Measurements from ENCODE around the gene TMPRSS11F.
"Not testable (repeated sequence)": the region's sequence is repeated elsewhere in the genome, so short reads cannot be mapped to it uniquely, and the experiment has no call there.

TMPRSS11F gene

DNA sequence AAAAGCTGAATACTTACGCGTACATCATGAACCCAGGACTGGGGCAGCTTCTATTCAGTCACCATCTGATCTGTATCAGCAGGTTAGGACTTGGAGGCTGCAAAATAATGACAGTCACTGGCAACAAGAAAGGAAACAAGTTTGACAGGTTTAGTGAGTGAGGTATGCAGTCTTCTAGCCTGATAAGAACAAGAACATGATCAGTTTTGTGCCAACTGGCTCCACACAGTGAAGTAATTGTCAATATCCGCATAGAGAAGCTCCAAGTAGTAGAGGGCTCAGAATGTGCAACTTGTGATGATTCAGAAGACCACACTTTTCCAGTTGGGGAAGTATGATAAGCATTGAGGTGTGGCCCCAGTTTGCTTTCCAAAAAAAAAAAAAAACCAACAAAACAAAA is at the start of gene TMPRSS11F:
TMPRSS11F (minus strand) TSS at position 77 of the 400 bp plus-strand sequence; CDS start at position 28, 49 bp downstream.
- DNase-seq (ENCODE audit: low read depth), result no peak

DNA sequence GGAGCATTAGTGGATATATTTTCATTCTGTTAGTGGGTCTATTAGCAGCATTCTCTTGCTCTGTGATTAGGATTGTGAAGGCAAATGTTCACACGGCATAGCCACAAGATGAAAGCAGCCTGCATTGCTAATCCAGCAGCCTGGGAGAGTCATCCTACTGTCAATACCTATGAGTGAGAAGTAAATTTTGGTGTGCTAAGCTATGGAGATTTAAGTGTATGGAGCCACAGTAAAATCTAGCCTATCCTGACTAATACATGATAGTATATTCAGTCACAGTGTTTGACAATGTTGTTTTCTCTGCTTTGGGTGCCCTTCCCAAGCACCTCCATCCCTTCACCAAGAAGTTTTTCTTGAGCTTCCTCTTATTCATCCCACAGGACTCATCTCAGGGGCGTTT is 47.2 kb upstream of the TMPRSS11F start:
- no peak for DNase-seq (ENCODE audit: low read depth)

- no peak for DNase-seq (ENCODE audit: low read depth)
Measured at GRCh38 chr4:68176500-68176899, 46.8 kb upstream of the TMPRSS11F start.

GRCh38 chr4:68175562-68176155 is 46.0 kb upstream of the TMPRSS11F start:
- no peak for DNase-seq (ENCODE audit: low read depth)

DNA sequence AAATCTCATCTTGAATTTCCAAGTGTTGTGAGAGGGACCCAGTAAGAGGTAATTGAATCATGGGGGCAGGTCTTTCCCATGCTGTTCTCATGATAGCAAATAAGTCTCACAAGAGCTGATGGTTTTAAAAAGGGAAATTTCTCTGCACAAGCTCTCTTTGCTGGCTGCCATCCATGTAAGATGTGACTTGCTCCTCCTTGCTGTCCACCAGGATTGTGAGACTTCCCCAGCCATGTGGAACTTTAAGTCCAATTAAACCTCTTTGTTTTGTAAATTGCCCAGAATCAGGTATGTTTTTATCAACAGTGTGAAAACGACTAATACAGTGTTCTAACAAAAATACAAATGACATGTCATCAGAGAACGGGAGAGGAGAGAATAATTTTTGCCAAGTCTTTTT is 44.7 kb upstream of the TMPRSS11F start:
- DNase-seq (ENCODE audit: low read depth), result not testable (repeated sequence)

DNA sequence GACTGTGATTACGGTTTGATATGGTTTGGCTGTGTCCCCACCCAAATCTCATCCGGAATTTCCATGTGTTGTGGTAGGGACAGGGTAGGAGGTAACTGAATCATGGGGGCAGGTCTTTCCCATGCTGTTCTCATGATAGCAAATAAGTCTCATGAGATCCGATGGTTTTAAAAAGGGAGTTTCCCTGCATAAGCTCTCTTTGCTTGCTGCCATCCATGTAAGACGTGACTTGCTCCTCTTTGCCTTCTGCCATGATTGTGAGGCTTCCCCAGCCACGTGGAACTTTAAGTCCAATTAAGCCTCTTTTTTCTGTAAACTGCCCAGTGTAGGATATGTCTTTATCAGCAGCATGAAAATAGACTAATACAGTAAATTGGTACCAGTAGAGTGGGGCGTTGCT is 42.5 kb upstream of the TMPRSS11F start:
- DNase-seq (ENCODE audit: low read depth), result not testable (repeated sequence)

GRCh38 chr4:68167706-68168105 is 38.0 kb upstream of the TMPRSS11F start:
- DNase-seq (ENCODE audit: low read depth), result no peak

GRCh38 chr4:68167166-68167565 is 37.5 kb upstream of the TMPRSS11F start:
- no peak for DNase-seq (ENCODE audit: low read depth)

DNA sequence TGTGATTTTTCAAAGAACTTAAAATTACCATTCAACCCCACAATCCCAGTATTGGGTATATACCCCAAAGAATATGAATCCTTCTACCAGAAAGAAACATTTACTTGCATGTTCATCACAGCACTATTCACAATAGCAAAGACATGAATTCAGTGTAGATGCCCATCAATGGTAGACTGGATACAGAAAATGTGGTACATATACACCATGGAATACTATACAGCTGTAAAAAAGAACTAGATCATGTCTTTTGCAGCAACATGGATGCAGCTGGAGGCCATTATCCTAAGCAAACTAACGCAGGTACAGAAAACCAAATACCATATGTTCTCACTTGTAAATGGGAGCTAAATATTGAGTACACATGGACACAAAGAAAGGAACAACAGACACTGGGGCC is 34.1 kb upstream of the TMPRSS11F start:
- DNase-seq (ENCODE audit: low read depth), result no peak

GRCh38 chr4:68162196-68162595 is 32.5 kb upstream of the TMPRSS11F start:
- DNase-seq (ENCODE audit: low read depth), result no peak

DNA sequence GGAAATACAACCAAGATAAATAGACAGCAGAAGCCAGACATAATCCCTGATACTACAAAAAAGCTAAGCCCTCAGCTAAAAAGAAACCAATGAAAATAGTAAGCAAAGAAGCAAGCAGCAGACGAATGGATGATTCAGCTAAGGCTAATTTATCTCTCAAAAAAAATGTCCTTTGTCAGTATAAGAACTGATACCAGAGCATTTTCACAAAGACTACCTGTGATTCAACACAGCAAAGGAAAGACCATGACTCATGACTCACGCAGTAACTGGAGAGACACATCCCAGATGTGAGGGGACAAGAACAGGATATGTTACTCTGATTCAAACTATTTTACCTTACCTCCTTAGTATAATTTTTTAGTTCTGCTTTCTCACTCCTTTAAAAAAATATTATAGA is 22.7 kb upstream of the TMPRSS11F start:
- DNase-seq (ENCODE audit: low read depth), result no peak

DNA sequence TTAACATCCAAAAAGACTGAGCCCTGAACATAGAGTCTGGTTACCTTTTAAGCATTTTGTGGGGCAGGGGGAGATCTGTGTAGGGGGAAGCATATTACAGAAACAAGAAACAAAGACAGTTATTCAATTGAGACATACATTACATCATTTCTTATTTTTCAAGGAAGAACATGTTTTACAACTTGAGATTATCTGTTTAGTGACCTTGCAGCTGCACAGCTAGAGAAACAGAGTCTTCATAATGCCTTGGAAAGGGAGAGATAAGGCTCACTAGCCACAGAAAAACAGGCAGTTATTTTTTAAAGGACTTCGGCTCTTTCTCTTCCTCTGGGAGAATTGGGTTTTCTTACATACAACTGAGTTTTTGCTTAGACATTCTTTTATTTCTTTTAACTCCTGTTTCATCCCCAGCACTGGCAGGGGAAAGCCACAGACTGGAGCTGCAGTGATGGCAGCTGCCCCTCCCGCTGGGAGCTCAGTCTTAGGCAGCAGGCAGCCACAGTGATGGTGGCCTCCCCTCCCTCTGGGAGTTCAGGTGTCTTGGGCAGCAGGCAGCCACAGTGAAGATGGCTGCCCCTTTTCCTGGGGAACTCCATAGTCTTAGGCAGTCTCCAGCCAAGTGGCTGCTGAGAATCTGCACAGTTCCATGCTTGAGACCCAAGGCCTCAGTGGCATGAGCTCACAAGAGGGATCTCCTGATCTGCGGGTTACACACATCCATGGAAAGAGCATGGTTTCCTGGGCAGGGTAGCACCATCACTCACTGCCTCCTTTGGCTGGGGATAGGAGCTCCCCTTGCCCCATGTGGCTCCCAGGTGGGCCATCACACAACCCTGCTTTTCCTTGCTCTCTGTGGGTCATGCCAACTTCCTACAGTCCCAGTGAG is 19.4 kb upstream of the TMPRSS11F start:
- no peak for DNase-seq (ENCODE audit: low read depth)

DNA sequence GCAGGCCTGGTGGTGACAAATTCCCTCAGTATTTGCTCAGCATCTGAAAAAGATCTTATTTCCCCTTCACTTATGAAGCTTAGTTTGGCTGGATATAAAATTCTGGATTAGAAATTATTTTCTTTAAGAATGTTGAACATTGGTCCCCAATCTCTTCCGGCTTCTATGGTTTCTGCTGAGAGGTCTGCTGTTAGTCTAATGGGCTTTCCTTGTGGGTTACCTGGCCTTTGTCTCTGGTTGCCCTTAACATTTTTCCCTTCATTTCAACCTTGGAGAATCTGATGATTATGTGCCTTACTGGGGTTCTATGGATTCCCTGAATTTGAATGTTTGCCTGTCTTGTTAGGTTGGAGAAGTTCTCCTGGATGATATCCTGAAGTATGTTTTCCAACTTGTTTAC is 17.4 kb upstream of the TMPRSS11F start:
- DNase-seq (ENCODE audit: low read depth), result no peak

GRCh38 chr4:68145261-68145660 is 15.6 kb upstream of the TMPRSS11F start:
- DNase-seq (ENCODE audit: low read depth), result no peak

- no peak for DNase-seq (ENCODE audit: low read depth)
Measured at GRCh38 chr4:68141852-68142251, 12.2 kb upstream of the TMPRSS11F start.

- no peak for DNase-seq (ENCODE audit: low read depth)
Measured at GRCh38 chr4:68132342-68132741, 2.7 kb upstream of the TMPRSS11F start.

- DNase-seq (ENCODE audit: low read depth), result no peak
Measured at GRCh38 chr4:68124262-68124661, 5.4 kb downstream of the TMPRSS11F start.

DNA sequence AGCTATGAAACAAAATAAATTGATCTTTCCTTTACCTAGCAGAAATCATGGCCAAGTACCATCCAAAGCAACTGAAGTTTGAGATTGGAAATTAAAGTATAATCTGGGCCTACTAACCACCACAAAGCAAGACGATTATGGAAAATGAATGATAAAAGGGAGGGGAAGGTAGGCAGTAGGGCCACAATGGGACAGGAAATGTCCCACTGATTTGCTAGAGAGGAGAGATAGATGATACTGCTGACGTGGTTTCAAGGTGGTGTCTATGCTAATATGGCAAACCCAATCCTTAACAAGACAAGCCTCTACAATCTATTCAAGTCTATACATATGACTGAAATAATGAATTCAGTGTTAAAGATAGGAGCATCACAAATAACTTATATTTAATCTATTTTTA is 6.1 kb downstream of the TMPRSS11F start:
- no peak for DNase-seq (ENCODE audit: low read depth)

DNA sequence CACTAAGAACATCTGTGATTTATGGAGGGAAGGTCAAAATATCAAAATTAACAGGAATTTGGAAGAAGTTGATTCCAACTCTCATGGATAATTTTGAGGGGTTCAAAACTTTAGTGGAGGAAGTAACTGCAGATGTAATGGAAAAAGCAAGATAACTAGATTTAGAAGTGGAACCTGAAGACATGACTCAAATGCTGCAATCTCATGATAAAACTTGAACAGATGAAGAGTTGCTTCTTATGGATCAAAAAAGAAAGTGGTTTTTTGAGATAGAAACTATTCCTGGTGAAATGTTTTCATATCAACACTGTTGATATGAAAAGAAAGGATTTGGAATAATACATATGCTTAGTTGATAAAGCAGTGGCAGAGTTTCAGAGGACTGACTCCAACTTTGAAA is 9.7 kb downstream of the TMPRSS11F start:
- no peak for DNase-seq (ENCODE audit: low read depth)

DNA sequence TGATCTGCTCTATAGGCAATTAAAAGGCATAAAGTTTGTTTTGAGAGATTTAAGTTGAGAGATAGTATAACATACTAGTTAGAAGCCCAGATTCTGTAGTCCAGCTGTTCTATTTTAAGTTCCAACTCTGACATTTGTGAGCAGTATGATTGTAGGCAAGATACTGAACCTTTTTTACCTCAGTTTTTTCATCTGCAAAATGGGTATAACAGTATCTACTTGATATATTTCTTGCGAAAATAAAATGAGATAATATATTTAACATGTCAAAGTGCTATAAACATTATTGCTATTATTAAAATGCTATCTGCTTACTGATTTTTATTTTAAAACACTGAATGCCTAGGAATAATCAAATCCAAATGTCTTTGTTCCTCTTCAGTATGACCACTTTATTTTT is 19.2 kb downstream of the TMPRSS11F start:
- no peak for DNase-seq (ENCODE audit: low read depth)

DNA sequence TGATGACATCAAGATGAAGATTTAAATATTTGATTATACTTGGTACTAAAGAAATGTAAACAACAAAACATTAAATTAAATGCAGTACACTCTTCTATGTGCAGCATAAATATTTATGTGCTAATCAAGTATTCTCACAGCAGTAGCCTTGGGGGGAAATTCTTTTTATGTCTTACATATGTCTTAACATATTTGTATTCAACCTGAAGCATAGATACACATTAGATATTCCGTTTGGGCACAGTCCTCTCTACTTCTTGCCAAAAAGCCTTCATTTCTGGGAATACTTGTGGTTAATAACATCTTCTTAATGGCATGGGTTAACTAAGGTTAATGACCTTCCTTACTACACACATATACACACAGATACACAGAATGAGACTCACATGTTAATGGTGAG is 19.8 kb downstream of the TMPRSS11F start:
- DNase-seq (ENCODE audit: low read depth), result no peak

DNA sequence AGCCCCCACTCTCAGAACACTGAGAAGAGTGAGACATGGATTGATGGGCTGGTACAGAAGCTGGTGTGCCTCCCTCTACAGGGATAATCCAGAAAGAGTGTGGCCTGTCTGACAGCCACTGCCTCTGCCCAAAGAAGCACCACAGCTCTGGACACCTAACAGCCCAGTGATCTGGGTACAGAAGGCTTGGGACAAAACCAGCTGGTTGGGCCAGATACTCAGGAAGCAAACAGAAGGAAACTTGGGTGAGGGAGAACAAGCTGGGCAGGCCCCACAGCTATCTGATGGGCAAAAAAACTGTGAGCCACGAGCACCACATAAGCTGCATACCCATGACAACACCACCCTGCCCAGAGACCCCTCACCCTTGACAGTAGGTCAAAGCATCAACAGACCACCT is 46.9 kb downstream of the TMPRSS11F start:
- DNase-seq (ENCODE audit: low read depth), result no peak

GRCh38 chr4:68079928-68080327 is 49.7 kb downstream of the TMPRSS11F start:
- no peak for DNase-seq (ENCODE audit: low read depth)

DNA sequence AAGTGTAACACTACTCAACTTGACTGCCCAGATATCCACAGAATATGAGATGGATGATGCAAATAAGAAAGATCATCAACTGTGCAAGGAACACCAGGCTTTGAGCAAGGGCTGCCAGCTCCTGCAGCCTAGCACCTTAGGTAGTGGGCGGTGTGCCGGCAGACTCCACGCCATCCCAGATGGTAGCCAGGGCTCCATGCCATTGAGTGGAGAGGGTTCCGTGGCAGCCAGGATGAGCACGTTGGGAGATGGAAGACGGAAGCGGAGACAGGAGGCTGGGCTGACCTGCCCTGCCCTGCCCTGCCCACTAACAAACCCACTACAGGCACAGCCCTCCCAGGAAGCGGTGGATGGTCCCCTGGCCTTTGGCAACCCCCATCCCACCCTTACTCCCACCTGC is 51.9 kb downstream of the TMPRSS11F start:
- no peak for DNase-seq (ENCODE audit: low read depth)

Data from activated T-helper 1 cell treated with Interleukin-2 at 50 U/mL for 16 hours (primary cell).